Right lobe of liver (tissue), 6 donors: ENCODE data around the gene RAB30. TPM values are rescaled to one million over a fixed set of nuclear protein-coding genes. Genes with fewer than 3 reads are reported as not detected.

Experiments used
- ATAC-seq, 4 donors: fragments of 200-7000 bp; cut with Tn5 transposase; one replicate each; pipeline ENCODE4 v1.9.1; 2020; ENCODE audit warnings: mild to moderate bottlenecking in 4 of 4, moderate library complexity in 4 of 4
- DNase-seq, 3 donors: peaks; one replicate each; pipeline ENCODE4 v3.0.0-alpha.2; 2020
- H3K27ac ChIP-seq, 3 donors: fragments of 200-600 bp; one replicate each; pipeline ENCODE4 v1.8.0; 2022
- H3K27me3 ChIP-seq, 2 donors: fragments of 200-600 bp; one replicate each; pipeline ENCODE4 v1.8.0; 2022
- H3K36me3 ChIP-seq, 4 donors: fragments of 200-600 bp; sonication (generic) in 1 of 4; one replicate each; pipeline versions ENCODE4 v1.5.1 to v1.8.0; 2017 to 2022; ENCODE audit warnings: control low read depth in 1 of 4
- H3K4me1 ChIP-seq, 4 donors: fragments of 200-600 bp; sonication (generic) in 1 of 4; one replicate each; pipeline versions ENCODE4 v1.5.1 to v1.8.0; 2017 to 2022; ENCODE audit warnings: control low read depth in 1 of 4
- H3K4me3 ChIP-seq, 3 donors: fragments of 200-600 bp; one replicate each; pipeline ENCODE4 v1.8.0; 2022
- H3K9me3 ChIP-seq, 4 donors: fragments of 200-600 bp; sonication (generic) in 1 of 4; one replicate each; pipeline versions ENCODE4 v1.5.1 to v1.8.0; 2017 to 2022; ENCODE audit warnings: control low read depth in 1 of 4
- POLR2A ChIP-seq: fragments of 450-650 bp; IDR thresholded peaks from one replicate; pipeline ENCODE4 v1.6.1; 2017; ENCODE audit warnings: antibody characterized with exemption, mild to moderate bottlenecking
- WGBS: methylation state at CpG from one replicate; pipeline ENCODE4 v1.1.6; 2018; ENCODE audit warnings: low coverage, low lambda C conversion rate; ENCODE audit not compliant: insufficient coverage; ENCODE audit errors: missing lambda C conversion rate; 5-methylcytosine and 5-hydroxymethylcytosine counted together
- intact Hi-C, 2 donors: fragments of 100-400 bp; cut with DNase I; formaldehyde crosslinking; loops; one replicate each; pipeline versions ENCODE4 v1.11.2 to v1.14.1; 2022
- total RNA-seq, 6 experiments: library from RNA; depleted of rRNA in 2 of 6; stranded (reverse); fragments of >200 nt in 2 of 6; fragmentation: NEBNext Ultra II Directional in 3 of 6; extraction: Animal tissue kit (Norgen Biotek cat#: 25700) in 3 of 6; gene quantifications; one replicate each; pipeline versions ENCODE4 v1.1.0 to v1.2.4, GENCODE V29; 2016 to 2023
- TF ChIP-seq, protein P1 (sequence below), 4 donors: fragments of 200-600 bp in 3 of 4; fragments of 450-650 bp in 1 of 4; IDR thresholded peaks; one replicate each; pipeline versions ENCODE4 v1.5.1 to v1.8.0; 2016 to 2022; ENCODE audit warnings: antibody characterized with exemption in 4 of 4, mild to moderate bottlenecking in 2 of 4
- donor health status: DM: no; HTN: yes; CAD: no.
- donor health status: DM: no; HTN: no; CAD: no.
- donor health status: DM: no; HTN: no; CAD: no.
- donor health status: DM: no; HTN: yes; CAD: no.
- donor health status: DM: no; HTN: yes; CAD: no.

Gene RAB30
- total RNA-seq, 6 experiments from 2014 or later = 4.1 to 9.6 (median 6.7) TPM

DNA sequence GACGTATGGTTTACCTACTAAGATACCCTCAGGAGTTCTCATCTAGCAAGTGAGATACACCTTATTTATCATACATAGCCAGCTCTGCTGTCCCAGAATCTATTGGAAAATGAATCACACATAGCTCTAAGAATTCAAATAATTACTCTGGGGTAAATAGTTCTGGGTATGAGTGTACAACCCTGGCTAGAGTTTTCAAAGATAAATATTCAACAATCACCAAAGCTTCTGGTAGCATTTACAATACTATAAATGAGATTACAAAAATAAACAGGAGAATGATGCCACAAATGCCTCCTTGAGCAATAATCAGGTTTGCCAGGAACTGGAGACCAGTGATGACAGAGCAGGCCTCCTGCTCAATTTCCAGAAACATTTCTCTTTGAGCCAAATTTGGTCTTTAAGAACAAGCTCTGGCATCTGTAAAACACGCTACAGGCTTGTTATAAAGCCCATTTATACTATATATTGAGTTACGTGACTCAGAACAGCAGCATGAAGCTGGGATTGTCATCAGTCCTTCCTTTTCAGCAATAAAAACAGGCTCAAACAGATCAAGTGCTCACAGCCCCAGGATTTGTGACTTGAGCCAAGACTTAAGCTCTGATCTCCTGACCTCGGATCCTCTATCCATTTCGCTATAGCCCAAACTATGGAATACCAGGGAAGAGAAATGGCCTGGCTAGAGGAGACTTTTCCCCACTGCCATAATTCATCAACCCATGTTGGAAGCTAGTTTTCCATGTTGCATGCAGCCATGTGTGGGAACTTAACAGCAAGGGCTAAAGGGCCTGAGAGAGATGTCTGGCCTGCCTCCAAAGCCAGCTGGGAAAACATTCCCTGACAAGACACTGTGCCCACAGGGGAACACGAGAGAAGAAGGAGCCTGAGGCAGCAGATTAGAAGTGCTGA lies 19.7 kb downstream of the RAB30 start:
- DNase-seq (peak in 1 of 3 donors; percentile 32), ATAC-seq (peak; percentile 41 to 83 (median 65))
- H3K9me3 ChIP-seq = no peaks in the 10 kb centered on the region
- intact Hi-C loops = no loop called here
- H3K4me3 ChIP-seq = no peak overlapping the region
- H3K27ac ChIP-seq = peak overlapping the region in 2 of 3 donors; percentile 0 to 28
- no peaks in the 10 kb centered on the region for H3K27me3 ChIP-seq
- TF ChIP-seq, protein P1, sequence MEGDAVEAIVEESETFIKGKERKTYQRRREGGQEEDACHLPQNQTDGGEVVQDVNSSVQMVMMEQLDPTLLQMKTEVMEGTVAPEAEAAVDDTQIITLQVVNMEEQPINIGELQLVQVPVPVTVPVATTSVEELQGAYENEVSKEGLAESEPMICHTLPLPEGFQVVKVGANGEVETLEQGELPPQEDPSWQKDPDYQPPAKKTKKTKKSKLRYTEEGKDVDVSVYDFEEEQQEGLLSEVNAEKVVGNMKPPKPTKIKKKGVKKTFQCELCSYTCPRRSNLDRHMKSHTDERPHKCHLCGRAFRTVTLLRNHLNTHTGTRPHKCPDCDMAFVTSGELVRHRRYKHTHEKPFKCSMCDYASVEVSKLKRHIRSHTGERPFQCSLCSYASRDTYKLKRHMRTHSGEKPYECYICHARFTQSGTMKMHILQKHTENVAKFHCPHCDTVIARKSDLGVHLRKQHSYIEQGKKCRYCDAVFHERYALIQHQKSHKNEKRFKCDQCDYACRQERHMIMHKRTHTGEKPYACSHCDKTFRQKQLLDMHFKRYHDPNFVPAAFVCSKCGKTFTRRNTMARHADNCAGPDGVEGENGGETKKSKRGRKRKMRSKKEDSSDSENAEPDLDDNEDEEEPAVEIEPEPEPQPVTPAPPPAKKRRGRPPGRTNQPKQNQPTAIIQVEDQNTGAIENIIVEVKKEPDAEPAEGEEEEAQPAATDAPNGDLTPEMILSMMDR (IDR thresholded peaks at IDR 0.05) = no peak
- no peak for TF ChIP-seq POLR2A
- 61% methylated on average over 5 of the region's 6 CpGs for WGBS
- H3K36me3 ChIP-seq = no peaks in the 10 kb centered on the region
- peaks cover 0 to 10% (median 0%) of the 10 kb centered on the region in 4 donors for H3K4me1 ChIP-seq

DNA sequence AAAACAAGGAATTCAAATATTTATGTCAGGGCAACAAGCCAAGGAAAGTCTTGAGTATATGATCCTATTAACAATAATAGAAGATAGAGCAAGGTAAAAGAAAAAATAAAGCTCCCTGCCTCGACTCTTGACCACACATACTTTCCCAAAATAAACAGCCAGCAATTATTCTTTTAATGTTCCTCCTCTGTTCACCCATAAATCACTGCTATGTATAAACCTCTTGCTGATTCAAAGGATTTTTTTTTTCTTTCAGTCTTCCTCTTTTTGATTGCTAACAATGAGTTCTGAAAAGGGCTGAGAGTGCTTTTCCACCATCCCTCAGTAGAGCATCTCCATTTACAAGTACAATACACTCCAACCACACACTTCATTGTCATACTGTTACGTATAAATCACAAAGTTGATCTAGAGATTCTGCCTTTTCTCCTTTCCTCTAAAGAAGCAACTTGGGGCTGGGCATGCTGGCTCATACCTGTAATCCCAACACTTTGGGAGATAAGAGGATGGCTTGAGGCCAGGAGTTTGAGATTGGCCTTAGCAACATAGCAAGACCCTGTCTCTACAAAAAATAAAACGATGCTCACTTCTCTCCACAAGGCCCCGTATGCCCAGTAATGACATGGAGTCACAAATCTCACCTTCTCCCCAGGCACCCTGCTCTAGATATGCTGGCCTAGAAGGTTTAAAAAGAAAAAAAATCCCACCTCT lies 24.0 kb downstream of the RAB30 start:
- intact Hi-C loops = no loop called here
- no peak overlapping the region for H3K4me3 ChIP-seq
- no peaks in the 10 kb centered on the region for H3K9me3 ChIP-seq
- no peak for TF ChIP-seq POLR2A
- TF ChIP-seq, protein P1 (IDR thresholded peaks at IDR 0.05) = no peak
- ATAC-seq (no peak), DNase-seq (no peak)
- WGBS = 85% methylated on average over 4 of the region's 4 CpGs
- H3K4me1 ChIP-seq = peaks cover 0 to 6% (median 0%) of the 10 kb centered on the region in 4 donors
- no peak overlapping the region for H3K27ac ChIP-seq
- H3K36me3 ChIP-seq = no peaks in the 10 kb centered on the region
- no peaks in the 10 kb centered on the region for H3K27me3 ChIP-seq

DNA sequence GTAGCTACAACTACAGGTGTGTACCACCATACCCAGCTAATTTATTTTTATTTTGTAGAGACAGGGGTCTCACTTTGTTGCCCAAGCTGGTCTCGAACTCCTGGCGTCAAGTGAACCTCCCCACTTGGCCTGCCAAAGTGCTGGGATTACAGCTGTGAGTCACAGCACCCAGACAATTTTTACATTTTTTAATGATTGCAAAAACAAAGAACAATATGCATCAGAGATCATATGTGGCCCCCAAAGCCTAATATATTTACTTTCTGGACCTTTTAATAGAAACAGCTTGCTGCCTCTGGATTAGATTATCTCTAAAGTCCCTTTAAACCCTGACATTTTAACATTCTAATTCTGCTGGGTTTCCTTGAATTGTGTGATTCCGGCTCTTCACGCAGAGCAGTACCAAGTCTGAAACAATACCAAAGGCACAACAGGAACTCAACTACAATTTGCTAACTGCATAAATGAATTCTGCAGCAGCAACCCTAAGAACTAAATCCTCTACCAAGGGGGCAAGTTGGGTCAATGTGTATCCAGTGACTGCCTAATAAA lies 25.0 kb downstream of the RAB30 start:
- ATAC-seq (peak in 3 of 4 donors; percentile 45 to 59 (median 58)), DNase-seq (no peak)
- TF ChIP-seq, protein P1 (IDR thresholded peaks at IDR 0.05) = no peak
- no peak for TF ChIP-seq POLR2A
- Histone ChIP-seq H3K36me3 (no peaks in the 10 kb centered on the region), H3K4me3 (no peak overlapping the region), H3K9me3 (no peaks in the 10 kb centered on the region), H3K4me1 (peaks cover 0 to 6% (median 0%) of the 10 kb centered on the region in 4 donors), H3K27me3 (no peaks in the 10 kb centered on the region), H3K27ac (no peak overlapping the region)
- WGBS = 89% methylated on average over 4 of the region's 4 CpGs
- intact Hi-C loops = no loop called here

DNA sequence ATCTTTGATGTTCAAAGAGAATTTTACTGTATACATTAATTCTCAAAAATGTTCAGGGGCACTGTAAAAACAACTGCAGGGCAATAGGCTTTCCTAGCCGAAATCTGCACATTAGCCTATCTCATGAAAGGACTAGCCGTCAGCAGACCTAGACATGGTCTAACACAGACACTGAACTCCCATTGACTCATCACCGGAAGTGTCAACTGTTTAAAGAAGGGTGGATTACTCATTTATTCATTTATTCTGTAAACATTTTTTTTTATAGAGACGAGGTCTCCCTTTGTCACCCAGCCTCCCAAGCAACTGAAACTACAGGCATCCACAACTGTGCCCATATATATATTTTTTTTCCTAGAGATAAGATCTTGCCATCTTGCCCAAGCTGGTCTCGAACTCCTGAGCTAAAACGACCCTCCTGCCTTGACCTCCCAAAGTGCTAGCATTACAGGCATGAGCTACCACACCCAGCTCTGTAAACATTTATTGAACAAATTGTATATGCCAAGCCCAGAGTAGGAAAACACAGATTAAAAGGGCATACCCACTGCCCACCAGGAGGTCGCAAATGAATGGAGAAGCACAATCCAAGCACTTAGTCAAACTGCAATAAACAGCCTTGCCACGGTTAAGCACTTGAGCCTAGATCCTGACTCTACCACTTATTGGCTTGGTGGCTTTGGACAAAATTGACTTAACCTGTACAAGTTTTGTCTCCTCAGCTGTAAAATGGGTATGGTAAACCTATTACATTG lies 26.6 kb downstream of the RAB30 start:
- Histone ChIP-seq H3K9me3 (no peaks in the 10 kb centered on the region), H3K27me3 (no peaks in the 10 kb centered on the region), H3K27ac (no peak overlapping the region), H3K36me3 (no peaks in the 10 kb centered on the region), H3K4me1 (peaks cover 0 to 6% (median 0%) of the 10 kb centered on the region in 4 donors), H3K4me3 (no peak overlapping the region)
- intact Hi-C loops = no loop called here
- DNase-seq (no peak), ATAC-seq (peak in 2 of 4 donors; percentile 61 to 86)
- no peak for TF ChIP-seq POLR2A
- TF ChIP-seq, protein P1 (IDR thresholded peaks at IDR 0.05) = no peak
- 59% methylated on average over 8 of the region's 8 CpGs for WGBS
